GM19351 (cell line): ENCODE results near the gene DNAJA3.

Experiments
- ATAC-seq: cut with Tn5 transposase; IDR thresholded peaks from one replicate; pipeline ENCODE4 v1.9.1; 2021; ENCODE audit warnings: mild to moderate bottlenecking, moderate library complexity; ENCODE audit not compliant: unreplicated experiment

DNAJA3 gene

GRCh38 chr16:4433228-4433627, 7.6 kb downstream of the DNAJA3 start:
- no peak for ATAC-seq

- ATAC-seq, result no peak
Observed at GRCh38 chr16:4433914-4434787, 8.5 kb downstream of the DNAJA3 start.

GRCh38 chr16:4435337-4436067, 9.8 kb downstream of the DNAJA3 start:
- no peak for ATAC-seq

- ATAC-seq, result no peak
Observed at GRCh38 chr16:4437366-4437765, 11.7 kb downstream of the DNAJA3 start.

GRCh38 chr16:4442371-4442770, 16.7 kb downstream of the DNAJA3 start:
- no peak for ATAC-seq

- no peak for ATAC-seq
Observed at GRCh38 chr16:4443271-4443670, 17.6 kb downstream of the DNAJA3 start.

GRCh38 chr16:4443986-4444385, 18.3 kb downstream of the DNAJA3 start:
- ATAC-seq, result no peak

- no peak for ATAC-seq
Observed at GRCh38 chr16:4450430-4450829, 24.8 kb downstream of the DNAJA3 start.

- no peak for ATAC-seq
Observed at GRCh38 chr16:4450931-4451519, 25.4 kb downstream of the DNAJA3 start.

GRCh38 chr16:4452674-4453073, 27.0 kb downstream of the DNAJA3 start:
- ATAC-seq, result no peak

GRCh38 chr16:4454623-4455022, 29.0 kb downstream of the DNAJA3 start:
- ATAC-seq, result no peak

- ATAC-seq, result no peak
Observed at GRCh38 chr16:4455081-4455480, 29.4 kb downstream of the DNAJA3 start.

- no peak for ATAC-seq
Observed at GRCh38 chr16:4455951-4456350, 30.3 kb downstream of the DNAJA3 start.

GRCh38 chr16:4460936-4461249, 35.2 kb downstream of the DNAJA3 start:
- ATAC-seq, result no peak

GRCh38 chr16:4461250-4462085, 35.8 kb downstream of the DNAJA3 start:
- ATAC-seq, result no peak

GRCh38 chr16:4463522-4464163, 38.0 kb downstream of the DNAJA3 start:
- ATAC-seq, result no peak

GRCh38 chr16:4465977-4466779, 40.5 kb downstream of the DNAJA3 start:
- ATAC-seq, result no peak

GRCh38 chr16:4467916-4468315, 42.2 kb downstream of the DNAJA3 start:
- ATAC-seq, result no peak

GRCh38 chr16:4468972-4469371, 43.3 kb downstream of the DNAJA3 start:
- no peak for ATAC-seq

- ATAC-seq, result no peak
Observed at GRCh38 chr16:4471869-4472268, 46.2 kb downstream of the DNAJA3 start.
